IMR-90 (cell line): ENCODE data around the gene PRF1. TPM values are rescaled to one million over a fixed set of nuclear protein-coding genes. Genes with fewer than 3 reads are reported as not detected.

ENCODE experiments used
- ATAC-seq: fragments of 200-7000 bp; cut with Tn5 transposase; 2 replicates; pipeline ENCODE4 v1.9.1; 2020; ENCODE audit warnings: low read depth, mild to moderate bottlenecking, moderate library complexity
- BruUV-seq: library from RNA; stranded (reverse); fragments of 400-500 nt; replicated peaks from 2 replicates; lab custom pipeline; 2021; lab: Mats Ljungman, UMichigan
- CTCF ChIA-PET: fragments of 300-600 bp; formaldehyde crosslinking; extraction: SDS; loops from one replicate; lab custom pipeline; 2021; ENCODE audit warnings: antibody characterized with exemption; lab: Yijun Ruan, JAX
- POLR2A ChIA-PET: fragments of 300-600 bp; sonication (Branson Sonifier 250); formaldehyde crosslinking; loops from one replicate; lab custom pipeline; 2022; ENCODE audit warnings: antibody characterized with exemption; ENCODE audit not compliant: unreplicated experiment; lab: Charles Lee
- DNase-seq: peaks from one replicate; pipeline ENCODE4 v3.0.0; 2013
- H2AFZ ChIP-seq: replicated peaks from 2 replicates; pipeline ENCODE3; 2013; ENCODE audit warnings: low read length, mild to moderate bottlenecking; ENCODE audit not compliant: poor library complexity
- H2AK5ac ChIP-seq: 2 replicates; pipeline ENCODE4 v1.6.1; 2013; ENCODE audit warnings: low read depth, low read length, inconsistent platforms
- H2AK9ac ChIP-seq: replicated peaks from 2 replicates; pipeline ENCODE3; 2013; ENCODE audit warnings: mild to moderate bottlenecking, low read depth, low read length, moderate library complexity; ENCODE audit not compliant: poor library complexity
- H2BK120ac ChIP-seq: 2 replicates; pipeline ENCODE4 v1.6.1; 2013; ENCODE audit warnings: low read depth, low read length, inconsistent platforms
- H2BK15ac ChIP-seq: 3 replicates; pipeline ENCODE4 v1.6.1; 2013; ENCODE audit warnings: low read depth, low read length, inconsistent platforms
- H2BK20ac ChIP-seq: 2 replicates; pipeline ENCODE4 v1.6.1; 2013; ENCODE audit warnings: low read depth, mild to moderate bottlenecking, inconsistent platforms, low read length, moderate library complexity
- H2BK5ac ChIP-seq: 2 replicates; pipeline ENCODE4 v1.6.1; 2013; ENCODE audit warnings: mild to moderate bottlenecking, low read depth, low read length, inconsistent platforms; ENCODE audit not compliant: poor library complexity, severe bottlenecking
- H3K14ac ChIP-seq: replicated peaks from 2 replicates; pipeline ENCODE4 v1.6.1; 2013; ENCODE audit warnings: low read depth, low read length, inconsistent platforms
- H3K18ac ChIP-seq: 2 replicates; pipeline ENCODE4 v1.6.1; 2013; ENCODE audit warnings: low read depth, low read length, control low read depth
- H3K23ac ChIP-seq: 2 replicates; pipeline ENCODE4 v1.6.1; 2013; ENCODE audit warnings: low read depth, low read length, inconsistent platforms
- H3K27ac ChIP-seq: 2 replicates; pipeline ENCODE4 v1.5.1; 2013; ENCODE audit warnings: mild to moderate bottlenecking, control low read depth, low read length; ENCODE audit not compliant: insufficient read depth
- H3K27me3 ChIP-seq: 2 replicates; pipeline ENCODE4 v1.6.1; 2013; ENCODE audit warnings: low read length; ENCODE audit not compliant: control insufficient read depth, insufficient read depth
- H3K36me3 ChIP-seq: 2 replicates; pipeline ENCODE4 v1.6.1; 2013; ENCODE audit warnings: low read length, mixed read lengths; ENCODE audit not compliant: control insufficient read depth, insufficient read depth
- H3K4ac ChIP-seq: 2 replicates; pipeline ENCODE4 v1.6.1; 2013; ENCODE audit warnings: low read depth, low read length, inconsistent platforms
- H3K4me1 ChIP-seq: 2 replicates; pipeline ENCODE4 v1.6.1; 2013; ENCODE audit warnings: low read length, mixed read lengths; ENCODE audit not compliant: control insufficient read depth, insufficient read depth
- H3K4me2 ChIP-seq: 2 replicates; pipeline ENCODE4 v1.6.1; 2013; ENCODE audit warnings: low read depth, mild to moderate bottlenecking, control low read depth, low read length, moderate library complexity
- H3K4me3 ChIP-seq: 2 replicates; pipeline ENCODE4 v1.5.1; 2013; ENCODE audit warnings: low read depth, mild to moderate bottlenecking, control low read depth, low read length, moderate library complexity; ENCODE audit not compliant: insufficient read depth
- H3K56ac ChIP-seq: 2 replicates; pipeline ENCODE4 v1.6.1; 2013; ENCODE audit warnings: low read length, inconsistent platforms; ENCODE audit not compliant: insufficient read depth; ENCODE audit errors: extremely low read depth
- H3K79me1 ChIP-seq, 2 experiments: 2 replicates each; pipeline ENCODE4 v1.6.1; 2013; ENCODE audit warnings: low read length in 2 of 2, inconsistent platforms in 1 of 2, low read depth in 1 of 2
- H3K9ac ChIP-seq: 2 replicates; pipeline ENCODE4 v1.6.1; 2013; ENCODE audit warnings: low read depth, low read length, control low read depth
- H3K9me1 ChIP-seq: 2 replicates; pipeline ENCODE4 v1.6.1; 2013; ENCODE audit warnings: low read length, inconsistent platforms; ENCODE audit not compliant: insufficient read depth
- H3K9me3 ChIP-seq: 2 replicates; pipeline ENCODE4 v1.6.1; 2013; ENCODE audit warnings: low read length; ENCODE audit not compliant: control insufficient read depth, insufficient read depth
- H4K20me1 ChIP-seq: 2 replicates; pipeline ENCODE4 v1.6.1; 2013; ENCODE audit warnings: low read length, inconsistent platforms; ENCODE audit not compliant: insufficient read depth
- H4K5ac ChIP-seq: 2 replicates; pipeline ENCODE4 v1.6.1; 2013; ENCODE audit warnings: mild to moderate bottlenecking, low read depth, low read length, control low read depth
- H4K8ac ChIP-seq, 2 experiments: 2 replicates each; pipeline ENCODE4 v1.6.1; 2013; ENCODE audit warnings: low read depth in 2 of 2, low read length in 2 of 2, control low read depth in 1 of 2, inconsistent platforms in 1 of 2
- H4K91ac ChIP-seq: 2 replicates; pipeline ENCODE4 v1.6.1; 2013; ENCODE audit warnings: low read depth, low read length, inconsistent platforms; ENCODE audit not compliant: insufficient read depth
- BHLHE40 ChIP-seq: fragments of 150-350 bp; IDR thresholded peaks from 2 replicates; pipeline ENCODE4 v1.6.1; 2016; ENCODE audit warnings: mild to moderate bottlenecking, low read depth, low read length
- CEBPB ChIP-seq: IDR thresholded peaks from 2 replicates; pipeline ENCODE4 v1.6.1; 2012; ENCODE audit warnings: low read depth, low read length, improper control_type of control experiment
- CHD1 ChIP-seq: IDR thresholded peaks from 2 replicates; pipeline ENCODE4 v1.6.1; 2012; ENCODE audit warnings: low read depth, low read length, improper control_type of control experiment
- FOS ChIP-seq: fragments of 150-350 bp; IDR thresholded peaks from 2 replicates; pipeline ENCODE4 v1.6.1; 2016; ENCODE audit warnings: low read depth, low read length
- MAFK ChIP-seq: IDR thresholded peaks from 2 replicates; pipeline ENCODE4 v1.6.1; 2012; ENCODE audit warnings: low read depth, low read length, improper control_type of control experiment
- MAZ ChIP-seq: IDR thresholded peaks from 2 replicates; pipeline ENCODE4 v1.6.1; 2012; ENCODE audit warnings: low read depth, mild to moderate bottlenecking, low read length, improper control_type of control experiment, moderate library complexity, borderline replicate concordance
- MXI1 ChIP-seq: IDR thresholded peaks from 2 replicates; pipeline ENCODE4 v1.6.1; 2012; ENCODE audit warnings: low read depth, mild to moderate bottlenecking, low read length, moderate library complexity, borderline replicate concordance
- NFE2L2 ChIP-seq: fragments of 150-350 bp; IDR thresholded peaks from 2 replicates; pipeline ENCODE4 v1.6.1; 2016; ENCODE audit warnings: low read depth, mild to moderate bottlenecking, low read length
- RAD21 ChIP-seq: IDR thresholded peaks from 2 replicates; pipeline ENCODE4 v1.6.1; 2012; ENCODE audit warnings: low read length, improper control_type of control experiment
- RCOR1 ChIP-seq: IDR thresholded peaks from 2 replicates; pipeline ENCODE4 v1.6.1; 2012; ENCODE audit warnings: mild to moderate bottlenecking, low read length, improper control_type of control experiment; ENCODE audit not compliant: insufficient replicate concordance
- RFX5 ChIP-seq: IDR thresholded peaks from 2 replicates; pipeline ENCODE4 v1.8.0; 2012; ENCODE audit warnings: low read depth, mild to moderate bottlenecking, low read length, moderate library complexity
- SMC3 ChIP-seq: fragments of 150-350 bp; IDR thresholded peaks from 2 replicates; pipeline ENCODE4 v1.6.1; 2016; ENCODE audit warnings: low read depth, mild to moderate bottlenecking, antibody characterized with exemption, low read length, moderate library complexity
- WGBS, 2 experiments: methylation state at CpG; one replicate each; pipeline versions ENCODE4 v1.1.5 to v1.1.7; 2013; ENCODE audit warnings: missing lambda C conversion rate in 2 of 2; ENCODE audit not compliant: insufficient read length in 1 of 2; ENCODE audit errors: extremely low coverage in 2 of 2; 5-methylcytosine and 5-hydroxymethylcytosine counted together
- dilution Hi-C: fragments of 300-500 bp; cut with HindIII; formaldehyde crosslinking; loops from one replicate; pipeline ENCODE4 v1.14.3; 2018; ENCODE audit warnings: low sequenced_read_pairs; ENCODE audit not compliant: unreplicated experiment
- in situ Hi-C: fragments of 300-500 bp; cut with MboI; formaldehyde crosslinking; loops from 3 replicates; pipeline ENCODE4 v1.14.3; 2019; ENCODE audit warnings: low sequenced_read_pairs, inconsistent platforms, mixed read lengths
- intact Hi-C: fragments of 100-400 bp; cut with micrococcal nuclease; formaldehyde crosslinking; loops from 2 replicates; pipeline ENCODE4 v1.10.0; 2022
- polyA plus RNA-seq, 3 experiments: library from polyadenylated mRNA; depleted of rRNA; stranded (reverse); fragments of >200 nt; gene quantifications; 2 replicates each; pipeline ENCODE4 v1.2.3, GENCODE V29; 2012; ENCODE audit warnings: low replicate concordance in 1 of 3
- total RNA-seq: library from RNA; depleted of rRNA; stranded (reverse); fragments of >200 nt; gene quantifications from 2 replicates; pipeline ENCODE4 v1.2.3, GENCODE V29; 2012
- TF ChIP-seq, protein P1 (sequence below): fragments of 150-350 bp; IDR thresholded peaks from 2 replicates; pipeline ENCODE4 v1.6.1; 2017; ENCODE audit warnings: mild to moderate bottlenecking, antibody characterized with exemption, low read length, low read depth
- TF ChIP-seq, protein P2 (sequence below): fragments of 150-350 bp; IDR thresholded peaks from 2 replicates; pipeline ENCODE4 v1.6.1; 2016; ENCODE audit warnings: low read depth, mild to moderate bottlenecking, low read length, moderate library complexity, borderline replicate concordance

The PRF1 gene
- total and polyA plus RNA-seq, 2 of the 4 experiments (the other 2 are of a cell fraction): not detected

DNA sequence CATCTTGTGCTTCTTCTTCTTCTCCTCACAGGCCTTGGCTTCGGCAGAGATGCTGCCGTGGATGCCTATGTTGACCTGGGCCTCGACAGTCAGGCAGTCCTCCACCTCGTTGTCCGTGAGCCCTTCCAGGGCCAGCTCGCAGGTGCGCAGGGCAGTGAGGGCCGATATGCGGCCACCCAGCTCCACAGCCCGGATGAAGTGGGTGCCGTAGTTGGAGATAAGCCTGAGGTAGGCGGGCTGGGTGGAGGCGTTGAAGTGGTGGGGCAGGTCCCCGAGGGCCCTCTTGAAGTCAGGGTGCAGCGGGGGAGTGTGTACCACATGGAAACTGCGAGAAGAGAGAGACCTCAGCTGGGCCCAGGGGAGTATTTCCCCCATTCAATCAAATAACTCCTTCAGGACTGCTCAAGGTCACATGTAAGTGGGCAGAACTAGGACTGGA is 3.7 kb downstream of the PRF1 start:
- Histone ChIP-seq H3K23ac (no peak overlapping the region), H4K20me1 (no peaks in the 10 kb centered on the region), H3K9ac (no peak overlapping the region), H2AK9ac (no peak overlapping the region), H2BK120ac (no peak overlapping the region), H3K4me2 (no peak overlapping the region), H2BK20ac (no peak overlapping the region), H2BK5ac (no peak overlapping the region), H3K56ac (no peak overlapping the region), H3K9me1 (no peaks in the 10 kb centered on the region), H3K18ac (no peak overlapping the region), H3K27me3 (peaks cover 28% of the 10 kb centered on the region), H3K9me3 (no peaks in the 10 kb centered on the region), H3K27ac (no peak overlapping the region), H2BK15ac (no peak overlapping the region), H2AK5ac (no peak overlapping the region), H3K79me1 (no peaks in the 10 kb centered on the region), H3K36me3 (no peaks in the 10 kb centered on the region), H4K5ac (no peak overlapping the region), H2AFZ (no peak overlapping the region), H4K8ac (no peak overlapping the region), H4K91ac (no peak overlapping the region), H3K4ac (no peak overlapping the region), H3K14ac (no peak overlapping the region), H3K4me1 (no peaks in the 10 kb centered on the region), H3K4me3 (no peak overlapping the region)
- 90% methylated on average over 2 of the region's 16 CpGs; no CpG with 5 or more reads in 1 of the 2 experiments for WGBS, 2 experiments
- ChIA-PET POLR2A (no interaction called here), CTCF (no interaction called here)
- TF ChIP-seq NFE2L2 (no peak), RAD21 (no peak), MXI1 (no peak), RFX5 (no peak), MAFK (no peak), MAZ (no peak), FOS (no peak), SMC3 (no peak), CHD1 (no peak), RCOR1 (no peak), BHLHE40 (no peak), CEBPB (no peak)
- TF ChIP-seq, protein P1, sequence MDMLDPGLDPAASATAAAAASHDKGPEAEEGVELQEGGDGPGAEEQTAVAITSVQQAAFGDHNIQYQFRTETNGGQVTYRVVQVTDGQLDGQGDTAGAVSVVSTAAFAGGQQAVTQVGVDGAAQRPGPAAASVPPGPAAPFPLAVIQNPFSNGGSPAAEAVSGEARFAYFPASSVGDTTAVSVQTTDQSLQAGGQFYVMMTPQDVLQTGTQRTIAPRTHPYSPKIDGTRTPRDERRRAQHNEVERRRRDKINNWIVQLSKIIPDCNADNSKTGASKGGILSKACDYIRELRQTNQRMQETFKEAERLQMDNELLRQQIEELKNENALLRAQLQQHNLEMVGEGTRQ: no peak
- TF ChIP-seq, protein P2, sequence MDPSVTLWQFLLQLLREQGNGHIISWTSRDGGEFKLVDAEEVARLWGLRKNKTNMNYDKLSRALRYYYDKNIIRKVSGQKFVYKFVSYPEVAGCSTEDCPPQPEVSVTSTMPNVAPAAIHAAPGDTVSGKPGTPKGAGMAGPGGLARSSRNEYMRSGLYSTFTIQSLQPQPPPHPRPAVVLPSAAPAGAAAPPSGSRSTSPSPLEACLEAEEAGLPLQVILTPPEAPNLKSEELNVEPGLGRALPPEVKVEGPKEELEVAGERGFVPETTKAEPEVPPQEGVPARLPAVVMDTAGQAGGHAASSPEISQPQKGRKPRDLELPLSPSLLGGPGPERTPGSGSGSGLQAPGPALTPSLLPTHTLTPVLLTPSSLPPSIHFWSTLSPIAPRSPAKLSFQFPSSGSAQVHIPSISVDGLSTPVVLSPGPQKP: no peak
- BruUV-seq: no TSS peak
- intact Hi-C loops: no loop called here
- no peak for DNase-seq
- dilution Hi-C loops: no loop called here
- no peak for ATAC-seq
- in situ Hi-C loops: no loop called here
